GM12878 (cell line): ENCODE data around the gene SSRP1. TPM values are rescaled to one million over a fixed set of nuclear protein-coding genes. Genes with fewer than 3 reads are reported as not detected.

ENCODE experiments used
- ATAC-seq: fragments of 200-7000 bp; cut with Tn5 transposase; 3 replicates; pipeline ENCODE4 v1.9.1; 2020; ENCODE audit warnings: mild to moderate bottlenecking, moderate library complexity
- BruUV-seq: library from RNA; stranded (reverse); fragments of 400-500 nt; replicated peaks from 2 replicates; lab custom pipeline; 2021; lab: Mats Ljungman, UMichigan
- CTCF ChIA-PET: fragments of 300-600 bp; sonication (Branson Sonifier 250); formaldehyde crosslinking; extraction: SDS; loops from one replicate; lab custom pipeline; 2021; ENCODE audit warnings: inconsistent platforms; lab: Yijun Ruan, JAX
- POLR2A ChIA-PET: fragments of 350-600 bp; formaldehyde crosslinking; extraction: SDS; loops from one replicate; lab custom pipeline; 2021; ENCODE audit warnings: inconsistent platforms; lab: Charles Lee
- RAD21 ChIA-PET: fragments of 300-600 bp; sonication (Branson Sonifier 250); formaldehyde crosslinking; loops from one replicate; lab custom pipeline; 2023; ENCODE audit warnings: antibody characterized with exemption; ENCODE audit not compliant: unreplicated experiment; lab: Charles Lee
- SMC1A ChIA-PET: fragments of 300-600 bp; sonication (Branson Sonifier 250); formaldehyde crosslinking; loops from one replicate; lab custom pipeline; 2023; ENCODE audit not compliant: unreplicated experiment, uncharacterized antibody; lab: Charles Lee
- DNase-seq: peaks from one replicate; pipeline ENCODE4 v3.0.0-alpha.2; 2011; ENCODE audit warnings: low read depth, low spot score
- FAIRE-seq: peaks from 3 replicates; lab custom pipeline; 2011; peaks lifted over from hg19 to GRCh38; lab: Jason Lieb, UNC
- H2AFZ ChIP-seq: 2 replicates; pipeline ENCODE4 v1.6.0; 2011; ENCODE audit warnings: low read depth, low read length, control low read depth; ENCODE audit not compliant: control insufficient read depth
- H3K27ac ChIP-seq: 2 replicates; pipeline ENCODE4 v1.5.1; 2011; ENCODE audit warnings: control low read depth; ENCODE audit not compliant: control insufficient read depth, insufficient read depth
- H3K27me3 ChIP-seq, 2 experiments: replicated peaks in 1 of 2; 2 replicates each; pipeline versions ENCODE4 v1.6.0 to v1.6.1; 2011; ENCODE audit warnings: low read length in 1 of 2; ENCODE audit not compliant: control insufficient read depth in 2 of 2, insufficient read depth in 2 of 2
- H3K36me3 ChIP-seq, 2 experiments: 2 replicates each; pipeline ENCODE4 v1.5.1; 2011; ENCODE audit warnings: low read length in 1 of 2; ENCODE audit not compliant: control insufficient read depth in 2 of 2, insufficient read depth in 2 of 2
- H3K4me1 ChIP-seq: 2 replicates; pipeline ENCODE4 v1.6.1; 2011; ENCODE audit warnings: mild to moderate bottlenecking, low read length, moderate library complexity, mixed read lengths; ENCODE audit not compliant: control insufficient read depth, insufficient read depth
- H3K4me2 ChIP-seq: 2 replicates; pipeline ENCODE4 v1.6.0; 2011; ENCODE audit warnings: control low read depth; ENCODE audit not compliant: control insufficient read depth, insufficient read depth
- H3K4me3 ChIP-seq: fragments of 200-600 bp; sonication (generic); 2 replicates; pipeline ENCODE4 v1.5.1; 2016
- H3K79me2 ChIP-seq: 2 replicates; pipeline ENCODE4 v1.6.0; 2011; ENCODE audit warnings: low read length; ENCODE audit not compliant: control insufficient read depth, insufficient read depth
- H3K9ac ChIP-seq: 2 replicates; pipeline ENCODE4 v1.8.0; 2011; ENCODE audit warnings: low read length, control low read depth, mixed read lengths; ENCODE audit not compliant: control insufficient read depth, insufficient read depth
- H3K9me3 ChIP-seq: replicated peaks from 3 replicates; pipeline ENCODE4 v1.5.1; 2011; ENCODE audit warnings: mild to moderate bottlenecking, low read length; ENCODE audit not compliant: control insufficient read depth, insufficient read depth
- H4K20me1 ChIP-seq: 2 replicates; pipeline ENCODE4 v1.6.0; 2011; ENCODE audit not compliant: control insufficient read depth, insufficient read depth
- BHLHE40 ChIP-seq, 2 experiments: fragments of 450-650 bp in 1 of 2; IDR thresholded peaks; 2 replicates each; pipeline ENCODE4 v1.6.1; 2011 to 2017; ENCODE audit warnings: low read depth in 2 of 2, borderline replicate concordance in 1 of 2, improper control_type of control experiment in 1 of 2, low read length in 1 of 2, mild to moderate bottlenecking in 1 of 2
- EGR1 ChIP-seq, 2 experiments: IDR thresholded peaks; 1 replicate in 1 of 2; 2 replicates in 1 of 2; pipeline ENCODE4 v1.6.1; 2011 to 2012; ENCODE audit warnings: low read depth in 2 of 2, low read length in 2 of 2, borderline replicate concordance in 1 of 2, mild to moderate bottlenecking in 1 of 2, moderate library complexity in 1 of 2
- ETV6 ChIP-seq, 2 experiments: fragments of 450-650 bp in 1 of 2; IDR thresholded peaks in 1 of 2; conservative IDR thresholded peaks in 1 of 2; 2 replicates each; pipeline ENCODE4 v1.6.1; 2014; ENCODE audit warnings: antibody characterized with exemption in 1 of 2, borderline replicate concordance in 1 of 2, low read depth in 1 of 2, mild to moderate bottlenecking in 1 of 2, moderate library complexity in 1 of 2
- FOS ChIP-seq: IDR thresholded peaks from 3 replicates; pipeline ENCODE4 v1.6.1; 2011; ENCODE audit warnings: borderline replicate concordance; ENCODE audit not compliant: insufficient read length; ENCODE audit errors: extremely low read depth
- IKZF1 ChIP-seq: fragments of 450-650 bp; conservative IDR thresholded peaks from 2 replicates; pipeline ENCODE4 v1.6.1; 2017; ENCODE audit warnings: antibody characterized with exemption, mild to moderate bottlenecking
- JUNB ChIP-seq: IDR thresholded peaks from 2 replicates; pipeline ENCODE4 v1.6.1; 2016; ENCODE audit warnings: antibody characterized with exemption, mild to moderate bottlenecking
- NFYA ChIP-seq: IDR thresholded peaks from 2 replicates; pipeline ENCODE4 v1.6.1; 2011; ENCODE audit warnings: low read depth, mild to moderate bottlenecking, low read length, improper control_type of control experiment, borderline replicate concordance
- NR2C2 ChIP-seq: IDR thresholded peaks from 2 replicates; pipeline ENCODE4 v1.6.1; 2011; ENCODE audit warnings: borderline replicate concordance, low read depth; ENCODE audit not compliant: control insufficient read depth, insufficient read length
- RAD51 ChIP-seq: fragments of 450-650 bp; IDR thresholded peaks from 2 replicates; pipeline ENCODE4 v1.6.1; 2016; ENCODE audit warnings: moderate library complexity, mild to moderate bottlenecking, inconsistent platforms
- SMARCA5 ChIP-seq: fragments of 450-650 bp; IDR thresholded peaks from 2 replicates; pipeline ENCODE4 v1.6.1; 2017; ENCODE audit warnings: mild to moderate bottlenecking
- SMC3 ChIP-seq: IDR thresholded peaks from 2 replicates; pipeline ENCODE4 v1.6.1; 2011; ENCODE audit warnings: low read length, improper control_type of control experiment, borderline replicate concordance
- YY1 ChIP-seq: IDR thresholded peaks from 2 replicates; pipeline ENCODE4 v1.6.1; 2011; ENCODE audit warnings: low read depth, mild to moderate bottlenecking, low read length
- WGBS: methylation state at CpG from one replicate; pipeline ENCODE4 v1.1.6; 2016; ENCODE audit warnings: low lambda C conversion rate; ENCODE audit not compliant: insufficient replicate concordance, insufficient coverage; ENCODE audit errors: missing lambda C conversion rate; 5-methylcytosine and 5-hydroxymethylcytosine counted together
- in situ Hi-C: fragments of 300-500 bp; cut with MboI; formaldehyde crosslinking; loops from 9 replicates; pipeline ENCODE4 v1.14.3; 2018; ENCODE audit warnings: mixed read lengths
- intact Hi-C: fragments of 100-400 bp; cut with micrococcal nuclease; formaldehyde crosslinking; loops from one replicate; pipeline ENCODE4 v1.14.2; 2022; ENCODE audit not compliant: unreplicated experiment
- polyA plus RNA-seq, 11 experiments: library from polyadenylated mRNA; depleted of rRNA in 4 of 11; unstranded in 6 of 11; stranded (reverse) in 5 of 11; fragments of >200 nt; fragmentation: Nextera tagmentation in 4 of 11; fragmentation: Illumina TruSeq in 1 of 11; extraction: Ambion mirVana in 4 of 11; extraction: Trizol in 1 of 11; gene quantifications; 1 replicate in 1 of 11; 2 replicates in 10 of 11; pipeline versions ENCODE4 v1.2.1 to v1.2.3, GENCODE V29; 2011 to 2016; ENCODE audit warnings: inconsistent platforms in 2 of 11, missing spikeins in 2 of 11, low read depth in 1 of 11
- total RNA-seq, 4 experiments: library from RNA; depleted of rRNA in 3 of 4; stranded (reverse); fragments of >200 nt in 3 of 4; fragmentation: Illumina TruSeq in 1 of 4; extraction: Trizol in 1 of 4; gene quantifications; 2 replicates each; pipeline versions ENCODE4 v1.2.1 to v1.2.3, GENCODE V29; 2013 to 2021
- TF ChIP-seq, protein P1 (sequence below): fragments of 450-650 bp; IDR thresholded peaks from 2 replicates; pipeline ENCODE4 v1.6.1; 2017; ENCODE audit warnings: borderline replicate concordance
- TF ChIP-seq, protein P2 (sequence below), 3 experiments: IDR thresholded peaks in 2 of 3; conservative IDR thresholded peaks in 1 of 3; 2 replicates each; pipeline ENCODE4 v1.5.1; 2011; ENCODE audit warnings: low read depth in 3 of 3, low read length in 3 of 3, mild to moderate bottlenecking in 3 of 3, control low read depth in 2 of 3, moderate library complexity in 2 of 3, inconsistent platforms in 1 of 3, mixed read lengths in 1 of 3; ENCODE audit not compliant: control insufficient read depth in 2 of 3, insufficient read depth in 1 of 3; ENCODE audit errors: extremely low read depth in 1 of 3
- TF ChIP-seq, protein P3 (sequence below): fragments of 450-650 bp; IDR thresholded peaks from 2 replicates; pipeline ENCODE4 v1.6.1; 2017; ENCODE audit warnings: mild to moderate bottlenecking, low read depth, inconsistent platforms; ENCODE audit not compliant: poor library complexity, severe bottlenecking

The SSRP1 gene
- total and polyA plus RNA-seq, 10 of the 15 experiments (the other 5 are each of a cell fraction or from before 2014, with no cell fraction given) = 73.6 to 279 (median 138) TPM

DNA sequence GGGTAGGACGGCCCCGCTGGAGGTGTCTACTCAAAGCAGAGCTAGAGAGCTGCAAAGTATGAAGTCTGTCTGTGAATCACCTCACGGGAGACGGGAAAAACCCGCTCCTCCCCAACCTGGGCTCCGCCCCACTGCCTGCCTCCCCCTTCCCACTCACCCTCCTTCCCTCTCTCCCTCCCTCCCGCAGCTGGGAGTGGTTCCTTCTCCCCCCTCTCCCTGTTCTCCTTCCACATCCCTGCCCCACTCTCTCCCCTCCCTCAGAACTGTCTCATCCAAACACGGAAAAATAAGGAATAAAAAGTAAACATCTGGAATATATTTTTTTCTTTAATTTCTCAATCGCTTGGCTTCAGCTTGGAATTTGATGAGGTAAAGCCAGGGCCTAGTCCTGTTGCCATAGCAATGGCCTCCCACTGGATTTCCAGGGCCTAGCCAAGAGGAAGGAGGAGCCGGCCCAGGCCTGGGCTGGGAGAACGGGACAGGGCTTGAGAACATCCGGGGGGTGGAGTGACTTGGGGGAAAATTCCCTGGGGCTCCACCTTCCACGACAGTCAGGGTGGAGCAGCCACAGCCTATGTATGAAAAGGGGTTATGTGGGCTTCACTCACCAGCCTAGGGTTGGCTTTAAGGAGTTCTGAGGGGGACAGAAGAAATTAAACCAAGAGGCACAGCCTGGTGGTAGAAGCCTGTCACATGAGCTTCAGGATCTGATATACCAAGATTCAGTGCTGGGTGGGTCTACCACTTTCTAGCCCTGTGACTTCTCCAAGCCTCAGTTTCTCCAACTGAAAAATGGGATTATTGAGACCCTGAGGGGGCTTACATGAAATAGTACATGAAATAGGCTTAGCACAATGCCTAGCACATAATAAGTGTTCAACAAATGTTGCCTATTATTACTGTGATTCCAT is 13.2 kb downstream of the SSRP1 start:
- DNase-seq (no peak), FAIRE-seq (no peak), ATAC-seq (peak; percentile 45)
- in situ Hi-C loops = no loop called here
- H2AFZ ChIP-seq = no peak overlapping the region
- WGBS = 54% methylated on average over 11 of the region's 13 CpGs
- ChIA-PET RAD21 (interaction anchor here (0.6 to 1.7 kb wide), 6 partner anchors 10 to 208 kb away, joined by 3 to 8 read pairs (median 3); partner anchors contain the start of gene TIMM10), CTCF (interaction anchor here (0.6 to 2.3 kb wide), 4 partner anchors 11 to 326 kb away, joined by 3 to 9 read pairs (median 3); no protein-coding TSS in a partner anchor), SMC1A (interaction anchor here (1.2 to 2.4 kb wide), 2 partner anchors 9 to 11 kb away, joined by 3 to 9 read pairs; no protein-coding TSS in a partner anchor), POLR2A (interaction anchor here (0.6 to 1.6 kb wide), 5 partner anchors 13 to 105 kb away, joined by 3 to 4 read pairs (median 3); partner anchors contain the start of gene SSRP1)
- no peaks in the 10 kb centered on the region for H3K79me2 ChIP-seq
- H3K36me3 ChIP-seq = peaks cover 8 to 11% of the 10 kb centered on the region in 2 experiments; a peak in 3 of 4 replicates
- H3K9me3 ChIP-seq = no peaks in the 10 kb centered on the region
- no peak overlapping the region for H3K27ac ChIP-seq
- H3K9ac ChIP-seq = no peak overlapping the region
- no peaks in the 10 kb centered on the region for H4K20me1 ChIP-seq
- no peak overlapping the region for H3K4me3 ChIP-seq
- no peaks in the 10 kb centered on the region for H3K27me3 ChIP-seq
- H3K4me2 ChIP-seq = peak overlapping the region; percentile 38; the same call in 1 of the 2 replicates
- TSS peak; percentile 43 for BruUV-seq
- peaks cover 22% of the 10 kb centered on the region for H3K4me1 ChIP-seq
- intact Hi-C loops = no loop called here
- TF ChIP-seq BHLHE40 (IDR thresholded peaks at IDR 0.05; ENCODE audit: borderline replicate concordance in 1 of 2, low read depth in 2 of 2, low read length in 1 of 2) (peak in 1 of 2 experiments; percentile 5; a peak in 1 of 4 replicates), NFYA (no peak), SMARCA5 (0 out of 2 replicates have a peak, but pooled peaks have one; percentile 23), EGR1 (IDR thresholded peaks at IDR 0.05; ENCODE audit: borderline replicate concordance in 1 of 2, low read depth in 2 of 2, low read length in 2 of 2) (no peak), NR2C2 (no peak), JUNB (no peak), YY1 (no peak), IKZF1 (peak; percentile 68), FOS (no peak), SMC3 (no peak), ETV6 (conservative IDR thresholded peaks at IDR 0.05 in 1 of 2, IDR thresholded peaks at IDR 0.05 in 1 of 2; ENCODE audit: borderline replicate concordance in 1 of 2, low read depth in 1 of 2) (no peak), RAD51 (no peak)
- TF ChIP-seq, protein P1, sequence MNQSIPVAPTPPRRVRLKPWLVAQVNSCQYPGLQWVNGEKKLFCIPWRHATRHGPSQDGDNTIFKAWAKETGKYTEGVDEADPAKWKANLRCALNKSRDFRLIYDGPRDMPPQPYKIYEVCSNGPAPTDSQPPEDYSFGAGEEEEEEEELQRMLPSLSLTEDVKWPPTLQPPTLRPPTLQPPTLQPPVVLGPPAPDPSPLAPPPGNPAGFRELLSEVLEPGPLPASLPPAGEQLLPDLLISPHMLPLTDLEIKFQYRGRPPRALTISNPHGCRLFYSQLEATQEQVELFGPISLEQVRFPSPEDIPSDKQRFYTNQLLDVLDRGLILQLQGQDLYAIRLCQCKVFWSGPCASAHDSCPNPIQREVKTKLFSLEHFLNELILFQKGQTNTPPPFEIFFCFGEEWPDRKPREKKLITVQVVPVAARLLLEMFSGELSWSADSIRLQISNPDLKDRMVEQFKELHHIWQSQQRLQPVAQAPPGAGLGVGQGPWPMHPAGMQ = no peak
- TF ChIP-seq, protein P2, sequence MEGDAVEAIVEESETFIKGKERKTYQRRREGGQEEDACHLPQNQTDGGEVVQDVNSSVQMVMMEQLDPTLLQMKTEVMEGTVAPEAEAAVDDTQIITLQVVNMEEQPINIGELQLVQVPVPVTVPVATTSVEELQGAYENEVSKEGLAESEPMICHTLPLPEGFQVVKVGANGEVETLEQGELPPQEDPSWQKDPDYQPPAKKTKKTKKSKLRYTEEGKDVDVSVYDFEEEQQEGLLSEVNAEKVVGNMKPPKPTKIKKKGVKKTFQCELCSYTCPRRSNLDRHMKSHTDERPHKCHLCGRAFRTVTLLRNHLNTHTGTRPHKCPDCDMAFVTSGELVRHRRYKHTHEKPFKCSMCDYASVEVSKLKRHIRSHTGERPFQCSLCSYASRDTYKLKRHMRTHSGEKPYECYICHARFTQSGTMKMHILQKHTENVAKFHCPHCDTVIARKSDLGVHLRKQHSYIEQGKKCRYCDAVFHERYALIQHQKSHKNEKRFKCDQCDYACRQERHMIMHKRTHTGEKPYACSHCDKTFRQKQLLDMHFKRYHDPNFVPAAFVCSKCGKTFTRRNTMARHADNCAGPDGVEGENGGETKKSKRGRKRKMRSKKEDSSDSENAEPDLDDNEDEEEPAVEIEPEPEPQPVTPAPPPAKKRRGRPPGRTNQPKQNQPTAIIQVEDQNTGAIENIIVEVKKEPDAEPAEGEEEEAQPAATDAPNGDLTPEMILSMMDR (IDR thresholded peaks at IDR 0.05 in 2 of 3, conservative IDR thresholded peaks at IDR 0.05 in 1 of 3; ENCODE audit: control insufficient read depth in 2 of 3, extremely low read depth in 1 of 3, insufficient read depth in 1 of 3, low read depth in 3 of 3, low read length in 3 of 3) = no peak
- TF ChIP-seq, protein P3, sequence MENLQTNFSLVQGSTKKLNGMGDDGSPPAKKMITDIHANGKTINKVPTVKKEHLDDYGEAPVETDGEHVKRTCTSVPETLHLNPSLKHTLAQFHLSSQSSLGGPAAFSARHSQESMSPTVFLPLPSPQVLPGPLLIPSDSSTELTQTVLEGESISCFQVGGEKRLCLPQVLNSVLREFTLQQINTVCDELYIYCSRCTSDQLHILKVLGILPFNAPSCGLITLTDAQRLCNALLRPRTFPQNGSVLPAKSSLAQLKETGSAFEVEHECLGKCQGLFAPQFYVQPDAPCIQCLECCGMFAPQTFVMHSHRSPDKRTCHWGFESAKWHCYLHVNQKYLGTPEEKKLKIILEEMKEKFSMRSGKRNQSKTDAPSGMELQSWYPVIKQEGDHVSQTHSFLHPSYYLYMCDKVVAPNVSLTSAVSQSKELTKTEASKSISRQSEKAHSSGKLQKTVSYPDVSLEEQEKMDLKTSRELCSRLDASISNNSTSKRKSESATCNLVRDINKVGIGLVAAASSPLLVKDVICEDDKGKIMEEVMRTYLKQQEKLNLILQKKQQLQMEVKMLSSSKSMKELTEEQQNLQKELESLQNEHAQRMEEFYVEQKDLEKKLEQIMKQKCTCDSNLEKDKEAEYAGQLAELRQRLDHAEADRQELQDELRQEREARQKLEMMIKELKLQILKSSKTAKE = no peak
